ENCODE data around the gene CTTN.
"Not testable (repeated sequence)": the region's sequence is repeated elsewhere in the genome, so short reads cannot be mapped to it uniquely, and the experiment has no call there.

CTTN gene

GRCh38 chr11:70429724-70430521, 31.6 kb downstream of the CTTN start:
- DNase-seq = no peak

- DNase-seq = no peak
Measured at GRCh38 chr11:70430671-70431574, 32.6 kb downstream of the CTTN start.

GRCh38 chr11:70431611-70432010, 33.3 kb downstream of the CTTN start:
- no peak for DNase-seq

- no peak for DNase-seq
Measured at GRCh38 chr11:70432065-70432464, 33.7 kb downstream of the CTTN start.

GRCh38 chr11:70432580-70432979, 34.3 kb downstream of the CTTN start:
- DNase-seq = no peak

DNA sequence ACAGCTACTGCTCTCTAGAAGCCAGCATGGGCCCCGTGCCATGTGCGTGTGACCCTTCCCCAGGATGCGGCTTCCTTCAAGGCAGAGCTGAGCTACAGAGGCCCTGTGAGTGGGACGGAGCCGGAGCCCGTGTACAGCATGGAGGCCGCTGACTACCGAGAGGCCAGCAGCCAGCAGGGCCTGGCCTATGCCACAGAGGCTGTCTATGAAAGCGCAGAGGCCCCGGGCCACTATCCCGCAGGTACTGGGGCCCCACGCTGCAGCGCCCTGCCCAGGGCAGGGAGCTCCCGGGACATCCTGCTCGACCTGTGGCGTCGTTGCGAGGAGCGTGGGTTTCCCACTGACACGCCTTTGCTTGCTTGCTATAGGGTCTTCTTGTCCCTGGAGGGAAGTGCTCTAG, 34.7 kb downstream of the CTTN start:
- DNase-seq = no peak

GRCh38 chr11:70433526-70433925, 35.2 kb downstream of the CTTN start:
- DNase-seq = no peak

DNA sequence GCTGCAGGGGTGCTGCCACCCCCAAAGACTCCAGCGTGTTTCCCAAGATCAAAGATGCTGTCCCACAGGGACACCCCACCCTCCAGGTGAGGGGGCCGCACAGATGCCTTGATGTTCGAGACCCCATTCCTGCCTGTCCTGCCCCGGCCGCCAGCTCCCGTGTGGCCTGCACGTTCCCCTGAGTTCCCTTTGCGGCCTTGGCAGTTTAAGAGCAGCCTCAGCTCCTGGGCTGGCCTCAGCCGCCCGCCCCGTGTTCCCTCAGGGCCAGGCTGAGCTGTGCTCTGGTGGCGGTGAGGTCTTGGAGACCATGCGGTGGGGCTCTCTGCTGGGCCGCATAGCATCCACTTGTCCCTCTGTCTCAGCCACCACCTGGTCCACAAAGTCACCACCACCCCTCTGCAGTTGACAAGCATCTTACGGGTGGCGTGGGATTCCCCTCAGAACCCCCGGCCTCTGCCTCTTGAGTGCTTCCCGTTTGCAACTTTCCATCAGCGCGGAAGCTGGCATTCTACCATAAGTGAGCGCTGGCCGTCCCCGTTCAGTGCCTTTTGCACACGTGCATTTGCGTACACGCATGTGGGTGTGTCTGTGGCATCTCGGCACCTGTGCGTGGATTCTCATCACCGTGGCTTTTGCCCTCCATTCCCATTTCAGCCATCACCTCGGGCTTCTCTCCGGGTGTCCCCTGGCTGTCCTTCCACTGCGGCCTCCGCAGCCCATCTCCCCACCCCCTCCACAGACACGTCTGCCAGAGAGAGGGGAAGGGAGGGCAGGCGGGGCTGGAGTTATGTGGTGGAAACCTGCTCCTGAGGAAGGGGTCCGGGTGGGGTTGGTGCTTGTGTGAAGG, 35.9 kb downstream of the CTTN start:
- DNase-seq = no peak

GRCh38 chr11:70434813-70435278, 36.5 kb downstream of the CTTN start:
- no peak for DNase-seq

GRCh38 chr11:70435361-70435760, 37.0 kb downstream of the CTTN start:
- DNase-seq = no peak

- no peak for DNase-seq
Measured at GRCh38 chr11:70435765-70436500, 37.6 kb downstream of the CTTN start.

DNA sequence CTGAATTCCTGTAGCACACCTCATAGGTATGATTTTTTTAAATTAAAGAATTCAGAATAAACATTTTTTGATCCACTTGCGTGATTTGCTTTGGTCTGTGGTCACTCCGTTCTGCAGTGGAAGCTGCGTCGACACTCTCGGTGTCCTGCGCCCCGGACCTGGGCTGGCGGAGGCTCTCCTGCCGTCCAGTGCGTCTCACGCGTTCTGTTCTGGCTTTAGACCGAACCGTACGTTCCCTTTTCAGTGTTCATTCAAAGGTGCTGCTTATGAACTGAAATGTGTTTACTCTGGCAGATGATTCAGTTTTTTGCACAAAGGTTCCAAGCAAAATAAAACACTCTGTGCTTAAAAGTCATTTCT, 38.2 kb downstream of the CTTN start:
- DNase-seq = no peak

DNA sequence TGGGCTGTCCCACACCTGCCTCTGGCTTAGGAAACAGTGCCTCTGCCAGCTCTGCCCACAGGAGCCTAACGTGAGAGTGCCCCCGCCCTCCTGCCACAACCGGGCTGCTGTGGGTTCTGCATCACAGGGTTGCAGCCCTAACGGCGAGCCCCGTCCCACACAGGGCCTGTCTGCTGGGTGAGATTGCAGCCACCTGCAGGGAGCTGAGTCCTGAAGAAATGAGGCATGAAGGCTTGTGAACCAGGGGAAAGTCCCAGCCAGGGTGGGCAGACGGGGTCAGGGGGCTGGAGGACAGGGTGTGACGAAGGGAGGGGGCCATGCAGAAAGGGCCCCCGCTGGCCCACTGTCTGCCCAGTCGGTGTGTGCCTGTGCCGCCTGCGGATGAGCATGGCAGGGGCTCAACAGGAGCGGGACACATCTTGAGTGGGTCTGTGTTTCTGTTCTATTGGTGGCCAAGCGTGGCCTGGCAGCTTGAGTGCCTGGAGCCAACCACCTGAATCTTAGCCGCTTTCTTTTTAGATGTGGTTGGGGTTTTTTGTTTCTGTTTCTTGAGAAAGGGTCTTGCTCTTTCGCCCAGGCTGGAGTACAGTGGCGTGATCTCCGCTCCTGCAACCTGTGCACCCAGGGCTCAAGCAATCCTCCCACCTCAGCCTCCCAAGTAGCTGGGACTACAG, 38.9 kb downstream of the CTTN start:
- no peak for DNase-seq

GRCh38 chr11:70440206-70440605, 41.9 kb downstream of the CTTN start:
- DNase-seq = no peak

- DNase-seq = no peak
Measured at GRCh38 chr11:70443773-70444030, 45.4 kb downstream of the CTTN start.

GRCh38 chr11:70445091-70445490, 46.8 kb downstream of the CTTN start:
- no peak for DNase-seq

DNA sequence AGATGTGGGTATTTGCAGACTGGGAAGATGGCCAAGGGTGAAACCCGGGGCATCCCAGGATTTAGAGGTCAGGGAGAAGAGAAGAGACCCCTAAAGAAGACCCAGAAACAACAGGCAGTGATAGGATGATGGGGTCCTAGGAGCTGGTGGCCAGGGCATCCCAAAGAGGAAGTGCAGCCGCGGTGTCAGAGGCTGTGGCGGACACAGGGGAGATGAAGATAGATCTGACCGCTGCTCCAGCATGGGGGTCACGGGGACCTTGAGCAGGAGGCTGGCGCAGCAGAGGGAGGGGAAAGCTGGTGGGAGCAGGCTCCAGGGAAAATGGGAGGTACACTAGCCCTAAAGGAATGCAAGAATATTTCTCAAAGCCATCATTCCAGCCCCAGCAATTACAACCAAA, 47.3 kb downstream of the CTTN start:
- no peak for DNase-seq

DNA sequence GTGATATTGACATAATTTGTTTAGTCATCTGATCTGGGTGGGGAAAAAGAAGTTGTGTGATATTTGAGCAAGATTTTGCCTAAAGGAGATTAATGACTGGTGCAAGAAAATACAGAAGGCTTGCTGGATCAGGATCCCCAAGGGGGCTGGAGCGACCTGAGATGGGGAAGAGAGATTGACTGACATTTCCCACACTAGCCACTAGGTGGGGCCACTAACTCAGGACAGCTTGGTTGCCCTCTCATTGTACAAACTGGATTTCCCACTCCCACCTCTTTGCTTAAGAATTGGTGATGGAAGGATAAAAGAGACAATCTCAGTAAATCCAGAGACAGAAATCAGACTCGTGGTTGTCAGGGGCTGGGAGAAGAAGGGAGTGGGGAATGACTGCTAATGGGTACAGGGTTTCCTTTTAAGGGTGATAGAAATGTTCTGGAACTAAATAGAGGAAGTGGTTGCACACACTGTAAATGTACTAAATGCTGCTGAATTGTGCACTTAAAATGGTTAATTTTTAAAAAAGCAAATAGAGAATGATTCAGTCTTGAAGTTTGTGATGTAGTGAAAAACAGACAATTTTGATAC, 50.7 kb downstream of the CTTN start:
- DNase-seq = no peak

GRCh38 chr11:70454197-70454767, 56.0 kb downstream of the CTTN start:
- no peak for DNase-seq

DNA sequence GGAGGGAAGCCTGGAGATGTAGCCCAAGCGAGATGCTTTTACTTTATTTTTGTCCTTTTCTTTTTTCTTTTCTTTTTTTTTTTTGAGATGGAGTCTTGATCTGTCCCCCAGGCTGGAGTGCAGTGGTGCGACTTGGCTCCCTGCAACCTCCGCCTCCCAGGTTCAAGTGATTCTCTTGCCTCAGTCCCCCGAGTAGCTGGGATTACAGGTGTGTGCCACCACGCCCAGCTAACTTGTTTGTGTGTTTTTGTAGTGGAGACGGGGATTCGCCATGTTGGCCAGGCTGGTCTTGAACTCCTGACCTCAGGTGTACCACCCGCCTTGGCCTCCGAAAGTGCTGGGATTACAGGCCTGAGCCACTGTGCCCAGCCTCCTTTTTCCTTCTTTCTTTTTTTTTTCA, 56.5 kb downstream of the CTTN start:
- DNase-seq = not testable (repeated sequence)

DNA sequence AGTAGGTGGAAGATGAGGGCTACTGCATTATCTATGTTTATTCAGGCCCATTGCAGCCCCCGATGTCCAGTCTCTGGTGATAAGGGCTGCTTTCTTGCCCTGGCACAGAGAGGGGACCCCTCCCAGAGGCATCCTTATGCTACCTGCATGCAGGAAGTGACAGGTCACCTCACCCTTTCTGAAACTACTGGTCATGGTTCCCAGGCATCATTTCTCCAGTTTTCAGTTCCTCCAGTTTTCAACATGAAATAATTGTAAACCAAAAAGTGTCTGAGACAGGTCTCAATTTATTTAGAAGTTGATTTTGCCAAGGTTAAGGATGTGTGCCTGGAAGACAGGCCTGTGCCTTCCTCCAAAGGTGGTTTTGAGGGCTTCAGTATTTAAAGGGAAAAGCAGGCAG, 57.0 kb downstream of the CTTN start:
- no peak for DNase-seq
